Smooth muscle cell (in vitro differentiated cells): ENCODE measurements around the gene URGCP. TPM values are rescaled to one million over a fixed set of nuclear protein-coding genes. Genes with fewer than 3 reads are reported as not detected.
A peak's percentile ranks its signal among the peaks of the same experiment; 100 is the strongest.

Source experiments
- DNase-seq: peaks from one replicate; lab custom pipeline; 2025; ENCODE audit not compliant: unreplicated experiment; lab: John Stamatoyannopoulos, UW
- H2AFZ ChIP-seq: fragments of 200-600 bp; sonication (generic); 2 replicates; pipeline ENCODE4 v1.6.0; 2016; ENCODE audit warnings: antibody characterized with exemption, low read depth, mild to moderate bottlenecking
- H3F3A ChIP-seq: fragments of 200-600 bp; sonication (generic); 2 replicates; pipeline ENCODE4 v1.6.0; 2017; ENCODE audit warnings: antibody characterized with exemption, low read depth
- H3K27ac ChIP-seq: fragments of 200-600 bp; sonication (generic); 2 replicates; pipeline ENCODE4 v1.5.1; 2016; ENCODE audit warnings: low read depth, mild to moderate bottlenecking
- H3K27me3 ChIP-seq: fragments of 200-600 bp; sonication (generic); 2 replicates; pipeline ENCODE4 v1.6.1; 2016; ENCODE audit warnings: low read depth, mild to moderate bottlenecking
- H3K36me3 ChIP-seq: fragments of 200-600 bp; sonication (generic); 2 replicates; pipeline ENCODE4 v1.5.1; 2016; ENCODE audit warnings: low read depth
- H3K4me1 ChIP-seq: fragments of 200-600 bp; sonication (generic); 2 replicates; pipeline ENCODE4 v1.5.1; 2016; ENCODE audit warnings: low read depth
- H3K4me2 ChIP-seq: fragments of 200-600 bp; sonication (generic); 2 replicates; pipeline ENCODE4 v1.6.0; 2016; ENCODE audit warnings: mild to moderate bottlenecking
- H3K4me3 ChIP-seq: fragments of 200-600 bp; sonication (generic); 2 replicates; pipeline ENCODE4 v1.5.1; 2016; ENCODE audit warnings: mild to moderate bottlenecking
- H3K79me2 ChIP-seq: fragments of 200-600 bp; sonication (generic); 2 replicates; pipeline ENCODE4 v1.6.0; 2016; ENCODE audit warnings: low read depth, mild to moderate bottlenecking
- H3K9ac ChIP-seq: fragments of 200-600 bp; sonication (generic); 2 replicates; pipeline ENCODE4 v1.6.0; 2016; ENCODE audit warnings: low read depth
- H3K9me3 ChIP-seq: fragments of 200-600 bp; sonication (generic); replicated peaks from 2 replicates; pipeline ENCODE4 v1.5.1; 2016; ENCODE audit warnings: low read depth
- H4K20me1 ChIP-seq: fragments of 200-600 bp; sonication (generic); 2 replicates; pipeline ENCODE4 v1.6.0; 2016; ENCODE audit warnings: low read depth
- WGBS: methylation state at CpG from one replicate; pipeline ENCODE4 v1.1.7; 2016; ENCODE audit warnings: low lambda C conversion rate; 5-methylcytosine and 5-hydroxymethylcytosine counted together
- polyA plus RNA-seq: library from polyadenylated mRNA; unstranded; fragments of >200 nt; fragmentation: Nextera tagmentation; extraction: Ambion mirVana; gene quantifications from 2 replicates; pipeline ENCODE4 v1.2.1, GENCODE V29; 2016
- total RNA-seq: library from RNA; depleted of rRNA; stranded (reverse); fragments of >200 nt; gene quantifications from 2 replicates; pipeline ENCODE4 v1.2.3, GENCODE V29; 2014
- TF ChIP-seq, protein P1 (sequence below): fragments of 200-600 bp; sonication (generic); IDR thresholded peaks from 2 replicates; pipeline ENCODE4 v1.5.1; 2017; ENCODE audit warnings: borderline replicate concordance, mild to moderate bottlenecking, antibody characterized with exemption; ENCODE audit not compliant: insufficient read depth, poor library complexity, severe bottlenecking

Gene URGCP
- total and polyA plus RNA-seq, 2 experiments from 2014 or later = 20.4 to 24.8 TPM

DNA sequence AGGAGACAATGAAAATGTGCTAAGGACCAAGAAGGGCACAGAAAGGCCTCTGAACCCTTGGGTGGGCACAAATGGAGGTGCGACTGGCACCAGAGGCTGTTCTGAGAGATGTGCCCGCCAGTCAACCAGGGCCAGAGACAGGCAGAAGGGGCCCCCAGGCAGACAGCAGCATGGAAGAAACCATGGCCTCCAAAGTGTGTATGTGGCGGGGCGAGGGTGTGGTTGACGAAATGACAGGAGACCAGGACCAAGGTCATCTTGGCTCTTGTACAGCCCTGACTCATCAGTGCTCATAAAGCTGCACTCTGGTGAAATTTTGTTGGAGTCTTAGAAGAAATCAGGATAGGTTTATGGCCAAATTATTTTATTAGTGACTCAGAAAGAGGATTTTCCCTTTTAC, 33.1 kb downstream of the URGCP start:
- H2AFZ ChIP-seq = no peak overlapping the region
- DNase-seq = no peak
- no peaks in the 10 kb centered on the region for H4K20me1 ChIP-seq
- TF ChIP-seq, protein P1, sequence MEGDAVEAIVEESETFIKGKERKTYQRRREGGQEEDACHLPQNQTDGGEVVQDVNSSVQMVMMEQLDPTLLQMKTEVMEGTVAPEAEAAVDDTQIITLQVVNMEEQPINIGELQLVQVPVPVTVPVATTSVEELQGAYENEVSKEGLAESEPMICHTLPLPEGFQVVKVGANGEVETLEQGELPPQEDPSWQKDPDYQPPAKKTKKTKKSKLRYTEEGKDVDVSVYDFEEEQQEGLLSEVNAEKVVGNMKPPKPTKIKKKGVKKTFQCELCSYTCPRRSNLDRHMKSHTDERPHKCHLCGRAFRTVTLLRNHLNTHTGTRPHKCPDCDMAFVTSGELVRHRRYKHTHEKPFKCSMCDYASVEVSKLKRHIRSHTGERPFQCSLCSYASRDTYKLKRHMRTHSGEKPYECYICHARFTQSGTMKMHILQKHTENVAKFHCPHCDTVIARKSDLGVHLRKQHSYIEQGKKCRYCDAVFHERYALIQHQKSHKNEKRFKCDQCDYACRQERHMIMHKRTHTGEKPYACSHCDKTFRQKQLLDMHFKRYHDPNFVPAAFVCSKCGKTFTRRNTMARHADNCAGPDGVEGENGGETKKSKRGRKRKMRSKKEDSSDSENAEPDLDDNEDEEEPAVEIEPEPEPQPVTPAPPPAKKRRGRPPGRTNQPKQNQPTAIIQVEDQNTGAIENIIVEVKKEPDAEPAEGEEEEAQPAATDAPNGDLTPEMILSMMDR = no peak
- H3K79me2 ChIP-seq = peaks cover under 1% of the 10 kb centered on the region
- H3K4me1 ChIP-seq = peaks cover 10% of the 10 kb centered on the region
- no peaks in the 10 kb centered on the region for H3K9me3 ChIP-seq
- no peaks in the 10 kb centered on the region for H3F3A ChIP-seq
- H3K4me2 ChIP-seq = peak overlapping the region; percentile 67
- H3K4me3 ChIP-seq = no peak overlapping the region
- no peaks in the 10 kb centered on the region for H3K27me3 ChIP-seq
- peak overlapping the region; percentile 70 for H3K9ac ChIP-seq
- peak overlapping the region; percentile 92 for H3K27ac ChIP-seq
- no peaks in the 10 kb centered on the region for H3K36me3 ChIP-seq
- 88% methylated on average over 5 of the region's 5 CpGs for WGBS

DNA sequence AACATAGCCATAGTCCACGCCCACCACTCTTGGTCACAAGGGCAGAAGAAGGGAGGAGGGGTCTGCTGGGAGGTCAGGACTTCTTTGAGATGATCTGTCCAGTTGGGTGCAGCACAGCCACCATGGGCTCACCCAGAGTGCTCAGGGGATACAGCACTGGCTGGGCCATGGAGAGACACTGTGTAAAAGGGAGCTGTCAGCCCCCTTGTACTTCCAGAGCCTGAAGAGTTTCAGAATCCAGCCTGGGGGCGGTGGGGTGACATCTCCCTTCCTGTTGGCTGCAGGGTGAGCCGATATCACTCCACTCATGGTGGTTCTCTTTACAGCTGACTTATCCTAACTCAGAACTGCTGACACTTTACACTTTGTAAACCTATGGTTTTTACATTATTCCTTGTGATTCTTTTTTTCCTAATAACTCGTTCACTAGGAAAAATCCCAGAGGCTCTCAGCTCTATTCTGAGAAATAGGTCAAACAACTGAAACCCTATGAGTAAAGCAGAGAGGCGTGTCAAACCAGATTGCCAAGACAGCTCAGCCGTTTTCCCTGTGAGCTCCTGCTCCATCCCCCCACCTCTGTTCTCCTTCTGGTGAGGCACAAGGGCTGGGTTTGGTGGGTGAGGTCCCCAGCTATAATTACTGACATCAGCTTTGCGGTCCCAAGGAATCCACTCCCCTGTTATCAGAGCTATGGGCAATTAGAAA, 33.8 kb downstream of the URGCP start:
- Histone ChIP-seq H3F3A (no peaks in the 10 kb centered on the region), H3K9ac (peak overlapping the region; percentile 70), H3K36me3 (no peaks in the 10 kb centered on the region), H4K20me1 (no peaks in the 10 kb centered on the region), H3K27ac (peak overlapping the region; percentile 92), H3K9me3 (no peaks in the 10 kb centered on the region), H3K4me2 (peak overlapping the region; percentile 67), H3K79me2 (peaks cover 3% of the 10 kb centered on the region), H3K4me3 (no peak overlapping the region), H2AFZ (no peak overlapping the region), H3K4me1 (peaks cover 13% of the 10 kb centered on the region), H3K27me3 (no peaks in the 10 kb centered on the region)
- no peak for DNase-seq
- TF ChIP-seq, protein P1 = no peak
- WGBS = 28% methylated on average over 7 of the region's 7 CpGs

DNA sequence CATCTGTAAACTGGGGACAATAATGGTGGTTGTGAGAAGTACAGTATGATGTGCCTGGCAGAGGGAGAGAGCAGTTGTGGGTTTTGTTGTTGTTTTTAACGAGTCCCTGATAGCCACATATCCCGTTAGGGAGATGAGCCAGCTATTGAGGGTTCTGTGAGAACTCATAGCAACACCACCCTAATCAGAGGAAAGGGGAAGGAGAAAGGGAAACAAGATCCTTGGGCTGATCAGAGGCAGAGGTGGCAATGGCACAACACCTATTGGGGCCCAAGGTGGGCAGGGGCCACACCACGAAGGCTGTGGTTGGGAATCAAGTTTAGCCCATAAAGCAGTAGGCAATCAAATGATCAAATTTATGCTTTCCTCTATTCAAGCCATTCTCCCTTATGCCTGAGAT, 35.3 kb downstream of the URGCP start:
- H3K27me3 ChIP-seq = no peaks in the 10 kb centered on the region
- H3K9me3 ChIP-seq = no peaks in the 10 kb centered on the region
- peaks cover 3% of the 10 kb centered on the region for H3K79me2 ChIP-seq
- peak overlapping the region; percentile 99 for H3K27ac ChIP-seq
- H4K20me1 ChIP-seq = no peaks in the 10 kb centered on the region
- no peaks in the 10 kb centered on the region for H3F3A ChIP-seq
- H3K4me1 ChIP-seq = peaks cover 13% of the 10 kb centered on the region
- no peak for DNase-seq
- WGBS = 90% methylated on average over 3 of the region's 3 CpGs
- H2AFZ ChIP-seq = no peak overlapping the region
- TF ChIP-seq, protein P1 = no peak
- H3K9ac ChIP-seq = no peak overlapping the region
- no peak overlapping the region for H3K4me2 ChIP-seq
- no peaks in the 10 kb centered on the region for H3K36me3 ChIP-seq
- no peak overlapping the region for H3K4me3 ChIP-seq

DNA sequence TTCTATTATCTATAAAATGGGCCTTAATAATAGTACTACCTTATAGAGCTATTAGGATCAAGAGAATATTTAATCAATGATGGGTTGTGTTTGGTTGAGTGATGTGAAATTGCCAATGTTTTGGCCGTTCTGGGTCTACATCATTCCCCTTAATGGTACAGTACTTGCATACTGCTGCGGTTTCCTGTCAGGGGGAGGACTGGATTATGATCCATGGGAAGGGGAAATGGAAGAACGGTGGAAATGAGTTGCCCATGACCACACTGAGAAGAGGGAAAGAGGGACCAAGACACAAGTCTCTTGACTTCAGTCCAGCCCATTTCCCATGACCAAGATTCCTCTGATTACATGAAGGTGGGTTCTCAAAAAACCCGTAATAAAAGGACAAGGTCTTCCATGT, 36.1 kb downstream of the URGCP start:
- 84% methylated on average over 4 of the region's 4 CpGs for WGBS
- H3K27me3 ChIP-seq = no peaks in the 10 kb centered on the region
- H4K20me1 ChIP-seq = no peaks in the 10 kb centered on the region
- H3K4me2 ChIP-seq = peak overlapping the region; percentile 89
- H3F3A ChIP-seq = no peaks in the 10 kb centered on the region
- H3K27ac ChIP-seq = peak overlapping the region; percentile 99
- H3K4me3 ChIP-seq = peak overlapping the region; percentile 88
- TF ChIP-seq, protein P1 = no peak
- no peaks in the 10 kb centered on the region for H3K9me3 ChIP-seq
- DNase-seq = no peak
- no peaks in the 10 kb centered on the region for H3K36me3 ChIP-seq
- peak overlapping the region; percentile 98 for H3K9ac ChIP-seq
- no peak overlapping the region for H2AFZ ChIP-seq
- peaks cover 3% of the 10 kb centered on the region for H3K79me2 ChIP-seq
- peaks cover 13% of the 10 kb centered on the region for H3K4me1 ChIP-seq
